Measurements from ENCODE around the gene IL31. TPM values are rescaled to one million over a fixed set of nuclear protein-coding genes. Genes with fewer than 3 reads are reported as not detected.
A peak's percentile ranks its signal among the peaks of the same experiment; 100 is the strongest.

Gene IL31
- total RNA-seq, 1 experiment from 2014 or later = not detected

Small RNA genes lying within 50 kb of the gene (small RNA-seq; reads per million reads assigned to genes)
- gene DIABLO = 0.87 reads per million, percentile 25 among the genes with 10 or more reads in this experiment

Other genes with a start within 250 kb of the IL31 start
- gene BCL7A, start 152.3 kb downstream of the IL31 start, total RNA-seq (2014; rRNA removed; shearing (Covaris generic); ENCODE audit: low replicate concordance) = 67.2 and 75.5 TPM in 2 replicates
- gene MLXIP, start 95.5 kb downstream of the IL31 start, total RNA-seq (2014; rRNA removed; shearing (Covaris generic); ENCODE audit: low replicate concordance) = 13.8 and 14.8 TPM in 2 replicates
- gene LRRC43, start 8.9 kb upstream of the IL31 start, total RNA-seq (2014; rRNA removed; shearing (Covaris generic); ENCODE audit: low replicate concordance) = not detected in 2 replicates
- gene B3GNT4, start 29.5 kb upstream of the IL31 start, total RNA-seq (2014; rRNA removed; shearing (Covaris generic); ENCODE audit: low replicate concordance) = 0.07 and 0.83 TPM in 2 replicates
- gene DIABLO, start 51.8 kb upstream of the IL31 start, total RNA-seq (2014; rRNA removed; shearing (Covaris generic); ENCODE audit: low replicate concordance) = 42.2 and 45.8 TPM in 2 replicates
- gene VPS33A, start 92.3 kb upstream of the IL31 start, total RNA-seq (2014; rRNA removed; shearing (Covaris generic); ENCODE audit: low replicate concordance) = 13.7 and 20.3 TPM in 2 replicates
- 16.0 and 18.0 TPM in 2 replicates for gene CLIP1, start 248.4 kb upstream of the IL31 start, total RNA-seq (2014; rRNA removed; shearing (Covaris generic); ENCODE audit: low replicate concordance)

Data from Karpas-422 (cell line).